GM19240 (cell line): Measurements from ENCODE around the gene TMEM242.

Experiments
- DNase-seq: peaks from one replicate; pipeline ENCODE4 v3.0.0; 2011; ENCODE audit warnings: low spot score; ENCODE audit not compliant: insufficient read length

Gene TMEM242

GRCh38 chr6:157290797-157291196, 32.5 kb downstream of the TMEM242 start:
- no peak for DNase-seq

- DNase-seq: no peak
Observed at GRCh38 chr6:157289764-157290163, 33.6 kb downstream of the TMEM242 start.

- DNase-seq: no peak
Observed at GRCh38 chr6:157288575-157288974, 34.7 kb downstream of the TMEM242 start.

- no peak for DNase-seq
Observed at GRCh38 chr6:157287923-157288322, 35.4 kb downstream of the TMEM242 start.

- no peak for DNase-seq
Observed at GRCh38 chr6:157287247-157287850, 36.0 kb downstream of the TMEM242 start.

GRCh38 chr6:157285422-157285779, 37.9 kb downstream of the TMEM242 start:
- DNase-seq: no peak

GRCh38 chr6:157284738-157285421, 38.4 kb downstream of the TMEM242 start:
- DNase-seq: no peak

- no peak for DNase-seq
Observed at GRCh38 chr6:157283900-157284737, 39.2 kb downstream of the TMEM242 start.

GRCh38 chr6:157283330-157283898, 39.9 kb downstream of the TMEM242 start:
- no peak for DNase-seq

- DNase-seq: no peak
Observed at GRCh38 chr6:157282284-157282683, 41.0 kb downstream of the TMEM242 start.

GRCh38 chr6:157281570-157281969, 41.7 kb downstream of the TMEM242 start:
- DNase-seq: no peak

- DNase-seq: no peak
Observed at GRCh38 chr6:157280947-157281346, 42.4 kb downstream of the TMEM242 start.

GRCh38 chr6:157280157-157280556, 43.2 kb downstream of the TMEM242 start:
- no peak for DNase-seq

GRCh38 chr6:157278171-157278570, 45.1 kb downstream of the TMEM242 start:
- DNase-seq: no peak

- DNase-seq: no peak
Observed at GRCh38 chr6:157276731-157277130, 46.6 kb downstream of the TMEM242 start.

- DNase-seq: no peak
Observed at GRCh38 chr6:157276134-157276532, 47.2 kb downstream of the TMEM242 start.

- DNase-seq: peak; percentile 85
Observed at GRCh38 chr6:157274471-157275226, 48.7 kb downstream of the TMEM242 start.

GRCh38 chr6:157273756-157274470, 49.4 kb downstream of the TMEM242 start:
- peak; percentile 50 for DNase-seq

- no peak for DNase-seq
Observed at GRCh38 chr6:157272866-157273755, 50.2 kb downstream of the TMEM242 start.

- DNase-seq: no peak
Observed at GRCh38 chr6:157272372-157272771, 50.9 kb downstream of the TMEM242 start.
